ENCODE results near the gene PLTP. TPM values are rescaled to one million over a fixed set of nuclear protein-coding genes. Genes with fewer than 3 reads are reported as not detected.

PLTP gene
- total and polyA plus RNA-seq, 2 of the 13 experiments (the other 11 are each of a cell fraction or from before 2014, with no cell fraction given) = 16.9 to 28.6 TPM

- TF ChIP-seq CTCF (CRISPR knock-in tag; IDR thresholded peaks at IDR 0.05) (no peak), ZNF558 (CRISPR knock-in tag; IDR thresholded peaks at IDR 0.05; ENCODE audit: borderline replicate concordance) (0 out of 2 replicates have a peak, but pooled peaks have one; percentile 22), HNF4A (CRISPR knock-in tag; IDR thresholded peaks at IDR 0.05) (no peak), RERE (CRISPR knock-in tag; IDR thresholded peaks at IDR 0.05; ENCODE audit: low read depth) (0 out of 2 replicates have a peak, but pooled peaks have one; percentile 17), KAT7 (CRISPR knock-in tag; IDR thresholded peaks at IDR 0.05; ENCODE audit: borderline replicate concordance) (peak; percentile 83; the same call in 1 of the 2 replicates), ZFP62 (CRISPR knock-in tag; IDR thresholded peaks at IDR 0.05) (no peak), RCOR2 (CRISPR knock-in tag; IDR thresholded peaks at IDR 0.05) (no peak), IRF2 (CRISPR knock-in tag; IDR thresholded peaks at IDR 0.05) (peak; percentile 92), PTBP1 (IDR thresholded peaks at IDR 0.05; ENCODE audit: low read depth, low read length, poor library complexity, severe bottlenecking) (peak; percentile 97), PLRG1 (conservative IDR thresholded peaks at IDR 0.05) (no peak), ZNF569 (CRISPR knock-in tag; IDR thresholded peaks at IDR 0.05; ENCODE audit: borderline replicate concordance) (peak; percentile 79; the same call in 1 of the 2 replicates), SIN3A (IDR thresholded peaks at IDR 0.05; ENCODE audit: borderline replicate concordance, low read depth, low read length) (peak; percentile 97; the same call in 1 of the 2 replicates), ZBTB14 (CRISPR knock-in tag; IDR thresholded peaks at IDR 0.05) (peak; percentile 97), CEBPG (CRISPR knock-in tag; IDR thresholded peaks at IDR 0.05) (peak; percentile 46; the same call in 1 of the 2 replicates), ZNF337 (CRISPR knock-in tag; IDR thresholded peaks at IDR 0.05; ENCODE audit: borderline replicate concordance, low read depth) (peak; percentile 18; the same call in 1 of the 2 replicates), PBX2 (CRISPR knock-in tag; IDR thresholded peaks at IDR 0.05) (no peak), ZNF18 (CRISPR knock-in tag; IDR thresholded peaks at IDR 0.05; ENCODE audit: insufficient replicate concordance) (peak; percentile 90), ZNF891 (CRISPR knock-in tag; IDR thresholded peaks at IDR 0.05) (peak; percentile 97)
Observed at GRCh38 chr20:45934586-45935415, 22.8 kb upstream of the PLTP start, which contains the start of gene PCIF1 (continued).

Data from HepG2 (cell line).